SK-N-SH (cell line): ENCODE results near the gene ST6GALNAC5. TPM values are rescaled to one million over a fixed set of nuclear protein-coding genes. Genes with fewer than 3 reads are reported as not detected.
A peak's percentile ranks its signal among the peaks of the same experiment; 100 is the strongest.

ENCODE experiments used
- CTCF ChIA-PET: fragments of 300-600, 350-600 bp; formaldehyde crosslinking; extraction: SDS; loops from one replicate; lab custom pipeline; 2021; lab: Yijun Ruan, JAX
- POLR2A ChIA-PET: fragments of 350-600 bp; sonication (Branson Sonifier 250); formaldehyde crosslinking; extraction: SDS; loops from one replicate; lab custom pipeline; 2020; ENCODE audit warnings: antibody characterized with exemption, inconsistent platforms; lab: Yijun Ruan, JAX
- DNase-seq: peaks from one replicate; pipeline ENCODE4 v3.0.0; 2012
- H2AFZ ChIP-seq: fragments of 200-600 bp; sonication (generic); 2 replicates; pipeline ENCODE4 v1.8.1; 2016; ENCODE audit warnings: antibody characterized with exemption, mild to moderate bottlenecking, low read depth
- H3F3A ChIP-seq: fragments of 200-600 bp; sonication (generic); replicated peaks from 2 replicates; pipeline ENCODE3; 2016; ENCODE audit warnings: antibody characterized with exemption, mild to moderate bottlenecking; ENCODE audit not compliant: insufficient read depth
- H3K27ac ChIP-seq, 2 experiments: fragments of 200-500 bp in 1 of 2; fragments of 200-600 bp in 1 of 2; sonication (Bioruptor generic) in 1 of 2; sonication (generic), shearing (Covaris generic) in 1 of 2; 2 replicates each; pipeline versions ENCODE4 v1.5.1 to v1.6.1; 2014 to 2016; ENCODE audit warnings: low read depth in 2 of 2, inconsistent platforms in 1 of 2, low read length in 1 of 2, mild to moderate bottlenecking in 1 of 2, mixed read lengths in 1 of 2
- H3K27me3 ChIP-seq: fragments of 200-600 bp; sonication (generic), shearing (Covaris generic); 2 replicates; pipeline ENCODE4 v1.6.1; 2016; ENCODE audit warnings: mixed run types; ENCODE audit not compliant: insufficient read depth
- H3K36me3 ChIP-seq, 2 experiments: fragments of 200-500 bp in 1 of 2; fragments of 200-600 bp in 1 of 2; sonication (Bioruptor generic) in 1 of 2; sonication (generic) in 1 of 2; replicated peaks in 1 of 2; 2 replicates each; pipeline versions ENCODE3 to v1.5.1; 2014 to 2016; ENCODE audit warnings: low read length in 1 of 2, mild to moderate bottlenecking in 1 of 2; ENCODE audit not compliant: insufficient read depth in 2 of 2, control insufficient read depth in 1 of 2
- H3K4me1 ChIP-seq, 2 experiments: fragments of 200-500 bp in 1 of 2; fragments of 200-600 bp in 1 of 2; sonication (Bioruptor generic) in 1 of 2; sonication (generic), shearing (Covaris generic) in 1 of 2; 2 replicates each; pipeline versions ENCODE4 v1.5.1 to v1.6.1; 2014 to 2016; ENCODE audit warnings: low read depth in 1 of 2, low read length in 1 of 2, mixed run types in 1 of 2; ENCODE audit not compliant: insufficient read depth in 2 of 2, control insufficient read depth in 1 of 2
- H3K4me2 ChIP-seq: fragments of 200-600 bp; sonication (generic), shearing (Covaris generic); 2 replicates; pipeline ENCODE4 v1.6.1; 2017; ENCODE audit warnings: mixed run types
- H3K4me3 ChIP-seq, 2 experiments: fragments of 200-500 bp in 1 of 2; fragments of 200-600 bp in 1 of 2; sonication (Bioruptor generic) in 1 of 2; sonication (generic), shearing (Covaris generic) in 1 of 2; 2 replicates each; pipeline versions ENCODE4 v1.5.1 to v1.8.1; 2014 to 2016; ENCODE audit warnings: low read depth in 2 of 2, inconsistent platforms in 1 of 2, low read length in 1 of 2, mild to moderate bottlenecking in 1 of 2, mixed read lengths in 1 of 2, moderate library complexity in 1 of 2
- H3K79me2 ChIP-seq: fragments of 200-600 bp; sonication (generic); 2 replicates; pipeline ENCODE4 v1.8.1; 2017; ENCODE audit warnings: mild to moderate bottlenecking; ENCODE audit not compliant: insufficient read depth
- H3K9ac ChIP-seq: fragments of 200-600 bp; sonication (generic); 2 replicates; pipeline ENCODE4 v1.6.1; 2017; ENCODE audit warnings: mixed run types
- H3K9me2 ChIP-seq: fragments of 200-600 bp; sonication (generic); 2 replicates; pipeline ENCODE4 v1.6.1; 2017; ENCODE audit warnings: mixed run types
- H3K9me3 ChIP-seq: fragments of 200-600 bp; sonication (generic); 2 replicates; pipeline ENCODE4 v1.6.1; 2017; ENCODE audit warnings: mixed run types, mild to moderate bottlenecking, moderate library complexity
- H4K20me1 ChIP-seq: fragments of 200-600 bp; sonication (generic); 2 replicates; pipeline ENCODE4 v1.6.1; 2017; ENCODE audit warnings: mild to moderate bottlenecking, mixed run types; ENCODE audit not compliant: insufficient read depth
- CHD2 ChIP-seq: fragments of 150-350 bp; IDR thresholded peaks from 2 replicates; pipeline ENCODE4 v1.6.1; 2018; ENCODE audit warnings: low read length; ENCODE audit not compliant: partially characterized antibody
- CTCF ChIP-seq: fragments of 200-600 bp; sonication (generic); IDR thresholded peaks from 2 replicates; pipeline ENCODE4 v1.6.1; 2017; ENCODE audit warnings: antibody characterized with exemption, mild to moderate bottlenecking, moderate library complexity
- FOSL2 ChIP-seq: IDR thresholded peaks from 2 replicates; pipeline ENCODE4 v1.4.0; 2012; ENCODE audit warnings: low read depth, mild to moderate bottlenecking, moderate library complexity, borderline replicate concordance
- FOXM1 ChIP-seq: IDR thresholded peaks from 2 replicates; pipeline ENCODE4 v1.4.0; 2012; ENCODE audit warnings: low read depth, mild to moderate bottlenecking
- GABPA ChIP-seq: IDR thresholded peaks from 2 replicates; pipeline ENCODE4 v1.4.0; 2012; ENCODE audit warnings: low read depth, mild to moderate bottlenecking
- GATA2 ChIP-seq: sonication (generic); formaldehyde crosslinking; IDR thresholded peaks from 2 replicates; pipeline ENCODE4 v1.5.0; 2020; ENCODE audit warnings: mild to moderate bottlenecking, missing genetic modification reagents
- IRF3 ChIP-seq: fragments of 150-350 bp; IDR thresholded peaks from 2 replicates; pipeline ENCODE4 v1.6.1; 2016; ENCODE audit warnings: mild to moderate bottlenecking, low read depth, low read length
- MAX ChIP-seq: IDR thresholded peaks from 2 replicates; pipeline ENCODE4 v1.4.0; 2012; ENCODE audit warnings: low read depth
- MEF2A ChIP-seq: IDR thresholded peaks from 2 replicates; pipeline ENCODE4 v1.4.0; 2012; ENCODE audit warnings: low read depth, borderline replicate concordance
- MXI1 ChIP-seq: IDR thresholded peaks from 2 replicates; pipeline ENCODE4 v1.6.1; 2012; ENCODE audit warnings: mild to moderate bottlenecking, low read depth, low read length, improper control_type of control experiment
- NRF1 ChIP-seq: IDR thresholded peaks from 2 replicates; pipeline ENCODE4 v1.6.1; 2012; ENCODE audit warnings: low read depth, mild to moderate bottlenecking, low read length
- PBX3 ChIP-seq: IDR thresholded peaks from 2 replicates; pipeline ENCODE4; 2012
- POLR2AphosphoS5 ChIP-seq: IDR thresholded peaks from 2 replicates; pipeline ENCODE4 v1.6.1; 2012; ENCODE audit warnings: low read depth, low read length
- RAD21 ChIP-seq: IDR thresholded peaks from 2 replicates; pipeline ENCODE4 v1.6.1; 2012; ENCODE audit warnings: mild to moderate bottlenecking, low read length
- RFX5 ChIP-seq: IDR thresholded peaks from 2 replicates; pipeline ENCODE4 v1.6.1; 2012; ENCODE audit warnings: mild to moderate bottlenecking, improper control_type of control experiment, low read length
- RXRA ChIP-seq: IDR thresholded peaks from 2 replicates; pipeline ENCODE4 v1.4.0; 2012; ENCODE audit warnings: low read depth, mild to moderate bottlenecking, borderline replicate concordance
- SIN3A ChIP-seq: IDR thresholded peaks from 2 replicates; pipeline ENCODE4 v1.6.1; 2012; ENCODE audit warnings: low read depth, mild to moderate bottlenecking, low read length, moderate library complexity, borderline replicate concordance
- TAF1 ChIP-seq: IDR thresholded peaks from 2 replicates; pipeline ENCODE4 v1.6.1; 2012; ENCODE audit warnings: low read depth, mild to moderate bottlenecking, low read length, moderate library complexity, borderline replicate concordance
- TCF12 ChIP-seq: IDR thresholded peaks from 2 replicates; pipeline ENCODE4 v1.4.0; 2012
- TEAD4 ChIP-seq: IDR thresholded peaks from 2 replicates; pipeline ENCODE4 v1.4.0; 2012; ENCODE audit warnings: mild to moderate bottlenecking, borderline replicate concordance; ENCODE audit not compliant: insufficient read depth
- USF1 ChIP-seq: IDR thresholded peaks from 2 replicates; pipeline ENCODE4 v1.4.0; 2012; ENCODE audit warnings: low read depth, borderline replicate concordance
- USF2 ChIP-seq: fragments of 150-350 bp; IDR thresholded peaks from 2 replicates; pipeline ENCODE4 v1.6.1; 2017; ENCODE audit warnings: antibody characterized with exemption, low read length, low read depth, borderline replicate concordance
- ZBTB33 ChIP-seq: IDR thresholded peaks from 2 replicates; pipeline ENCODE4 v1.4.0; 2012; ENCODE audit warnings: low read depth, borderline replicate concordance
- WGBS: methylation state at CpG from one replicate; pipeline ENCODE4 v1.1.6; 2017; ENCODE audit warnings: low lambda C conversion rate; 5-methylcytosine and 5-hydroxymethylcytosine counted together
- polyA plus RNA-seq, 3 experiments: library from polyadenylated mRNA; depleted of rRNA; stranded (reverse); fragments of >200 nt; gene quantifications; 2 replicates each; pipeline ENCODE4 v1.2.3, GENCODE V29; 2012

Gene ST6GALNAC5
- polyA plus RNA-seq, 1 of the 3 experiments (the other 2 are of a cell fraction), result 10.6 TPM

GRCh38 chr1:76826072-76826845, 41.0 kb upstream of the ST6GALNAC5 start:
- no peaks in the 10 kb centered on the region for H4K20me1 ChIP-seq
- no peak overlapping the region for H3K4me2 ChIP-seq
- no peaks in the 10 kb centered on the region for H3K36me3 ChIP-seq
- no peaks in the 10 kb centered on the region for H3K9me3 ChIP-seq
- POLR2A ChIA-PET, result no interaction called here
- H3K9me2 ChIP-seq, result no peaks in the 10 kb centered on the region
- no peak for DNase-seq
- H3K9ac ChIP-seq, result no peak overlapping the region
- WGBS, result 47% methylated on average over 4 of the region's 4 CpGs
- H3K27ac ChIP-seq, result peak overlapping the region in 1 of 2 experiments; percentile 31; a peak in 1 of 4 replicates
- H3F3A ChIP-seq, result no peaks in the 10 kb centered on the region
- CTCF ChIA-PET, result interaction anchor here (1.4 kb wide), 1 partner anchor 16 kb away, joined by 3 read pairs; no protein-coding TSS in a partner anchor
- H3K4me1 ChIP-seq, result peaks cover 0 to 6% of the 10 kb centered on the region in 2 experiments; a peak in 2 of 4 replicates
- H3K27me3 ChIP-seq, result no peaks in the 10 kb centered on the region
- H2AFZ ChIP-seq, result no peak overlapping the region
- H3K79me2 ChIP-seq, result no peaks in the 10 kb centered on the region
- H3K4me3 ChIP-seq, result no peak overlapping the region
- TF ChIP-seq IRF3 (no peak), FOXM1 (no peak), GABPA (no peak), RXRA (no peak), MEF2A (no peak), RFX5 (no peak), CTCF (no peak), USF1 (no peak), MAX (no peak), TEAD4 (no peak), SIN3A (no peak), RAD21 (no peak), USF2 (no peak), POLR2AphosphoS5 (no peak; the same call in 1 of the 2 replicates), PBX3 (peak; percentile 75), TCF12 (peak; percentile 53), CHD2 (no peak), FOSL2 (peak; percentile 79; the same call in 1 of the 2 replicates), GATA2 (CRISPR knock-in tag) (no peak), NRF1 (no peak), MXI1 (no peak), TAF1 (no peak), ZBTB33 (no peak)
